Subcutaneous abdominal adipose tissue (tissue), 5 donors: ENCODE measurements around the gene NOC4L.
"Not testable (repeated sequence)": the region's sequence is repeated elsewhere in the genome, so short reads cannot be mapped to it uniquely, and the experiment has no call there.

Experiments
- H3K27ac ChIP-seq: one replicate; pipeline ENCODE4 v1.7.0; 2013; ENCODE audit warnings: low read depth, mild to moderate bottlenecking, inconsistent platforms, low read length, moderate library complexity
- H3K27me3 ChIP-seq, 5 donors: one replicate each; pipeline ENCODE4 v1.7.0; 2013; ENCODE audit warnings: low read length in 5 of 5, inconsistent platforms in 1 of 5; ENCODE audit not compliant: control insufficient read depth in 5 of 5, insufficient read depth in 4 of 5
- H3K36me3 ChIP-seq, 5 donors: one replicate each; pipeline ENCODE4 v1.7.0; 2013; ENCODE audit warnings: low read length in 5 of 5; ENCODE audit not compliant: control insufficient read depth in 5 of 5, insufficient read depth in 5 of 5
- H3K4me1 ChIP-seq, 5 donors: one replicate each; pipeline ENCODE4 v1.7.0; 2013; ENCODE audit warnings: low read length in 5 of 5, mild to moderate bottlenecking in 3 of 5, moderate library complexity in 1 of 5; ENCODE audit not compliant: control insufficient read depth in 5 of 5, insufficient read depth in 5 of 5
- H3K4me3 ChIP-seq, 5 donors: one replicate each; pipeline ENCODE4 v1.7.0; 2013; ENCODE audit warnings: low read length in 5 of 5, low read depth in 1 of 5
- H3K9ac ChIP-seq, 5 donors: one replicate each; pipeline ENCODE4 v1.7.0; 2013; ENCODE audit warnings: low read length in 5 of 5, mild to moderate bottlenecking in 4 of 5, moderate library complexity in 3 of 5
- H3K9me3 ChIP-seq, 5 donors: one replicate each; pipeline ENCODE4 v1.7.0; 2013; ENCODE audit warnings: low read length in 5 of 5; ENCODE audit not compliant: control insufficient read depth in 5 of 5
- donor health status: healthy.
- donor health status: healthy.
- donor health status: healthy.
- donor health status: healthy.
- donor health status: healthy.

The NOC4L gene

DNA sequence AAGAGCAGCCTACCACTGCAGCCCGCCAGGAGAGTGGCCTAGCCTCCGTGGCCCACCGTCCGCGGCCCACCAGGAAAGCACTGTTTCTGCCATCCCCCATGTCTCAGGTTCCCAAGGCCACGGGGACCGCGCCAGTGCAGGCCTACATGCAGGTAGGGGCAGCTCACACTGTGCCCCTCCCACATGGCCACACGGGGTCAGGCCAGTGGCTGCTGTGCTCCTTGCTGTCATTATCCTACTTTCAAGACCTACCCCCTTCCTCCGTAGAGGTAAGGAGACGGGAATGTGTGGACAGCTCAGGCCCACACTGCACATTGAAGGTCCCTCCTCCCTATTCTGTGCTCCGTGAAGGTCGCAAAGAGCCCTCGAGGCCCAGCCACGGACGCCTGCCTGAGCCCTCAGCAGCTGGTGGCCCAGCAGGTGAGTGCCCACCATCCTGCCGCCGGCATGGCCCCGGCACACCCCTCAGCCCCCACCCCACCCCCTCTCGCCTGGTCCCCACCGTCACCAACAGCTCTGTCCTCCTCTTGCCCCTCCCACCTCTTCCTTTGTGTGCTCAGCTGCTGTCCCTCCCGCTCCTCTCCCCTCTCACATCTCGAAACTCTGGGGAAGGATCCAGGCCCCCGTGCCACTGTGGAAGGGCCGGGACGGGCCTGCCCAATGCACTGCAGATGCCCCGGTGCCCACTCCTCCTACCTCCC is 10.2 kb upstream of the NOC4L start:
- H3K27me3 ChIP-seq, result no peaks in the 10 kb centered on the region
- H3K4me1 ChIP-seq, result no peaks in the 10 kb centered on the region
- H3K27ac ChIP-seq, result no peak overlapping the region
- H3K36me3 ChIP-seq, result peaks cover 0 to 14% (median 7%) of the 10 kb centered on the region in 5 donors
- H3K9ac ChIP-seq, result no peak overlapping the region
- no peak overlapping the region for H3K4me3 ChIP-seq
- H3K9me3 ChIP-seq, result no peaks in the 10 kb centered on the region

GRCh38 chr12:132134653-132135183 is 9.5 kb upstream of the NOC4L start:
- not testable (repeated sequence) for H3K9me3 ChIP-seq, H3K4me3 ChIP-seq

GRCh38 chr12:132136226-132136625 is 8.0 kb upstream of the NOC4L start:
- H3K9me3 ChIP-seq, H3K27me3 ChIP-seq, H3K27ac ChIP-seq, H3K4me3 ChIP-seq, H3K9ac ChIP-seq, H3K4me1 ChIP-seq: not testable (repeated sequence)
- H3K36me3 ChIP-seq, result peaks cover 0 to 29% (median 26%) of the 10 kb centered on the region in 5 donors

More at GRCh38 chr12:132134653-132135183, 9.5 kb upstream of the NOC4L start:
- not testable (repeated sequence) for H3K27ac ChIP-seq, H3K4me1 ChIP-seq, H3K9ac ChIP-seq, H3K27me3 ChIP-seq
- peaks cover 0 to 16% (median 13%) of the 10 kb centered on the region in 5 donors for H3K36me3 ChIP-seq

DNA sequence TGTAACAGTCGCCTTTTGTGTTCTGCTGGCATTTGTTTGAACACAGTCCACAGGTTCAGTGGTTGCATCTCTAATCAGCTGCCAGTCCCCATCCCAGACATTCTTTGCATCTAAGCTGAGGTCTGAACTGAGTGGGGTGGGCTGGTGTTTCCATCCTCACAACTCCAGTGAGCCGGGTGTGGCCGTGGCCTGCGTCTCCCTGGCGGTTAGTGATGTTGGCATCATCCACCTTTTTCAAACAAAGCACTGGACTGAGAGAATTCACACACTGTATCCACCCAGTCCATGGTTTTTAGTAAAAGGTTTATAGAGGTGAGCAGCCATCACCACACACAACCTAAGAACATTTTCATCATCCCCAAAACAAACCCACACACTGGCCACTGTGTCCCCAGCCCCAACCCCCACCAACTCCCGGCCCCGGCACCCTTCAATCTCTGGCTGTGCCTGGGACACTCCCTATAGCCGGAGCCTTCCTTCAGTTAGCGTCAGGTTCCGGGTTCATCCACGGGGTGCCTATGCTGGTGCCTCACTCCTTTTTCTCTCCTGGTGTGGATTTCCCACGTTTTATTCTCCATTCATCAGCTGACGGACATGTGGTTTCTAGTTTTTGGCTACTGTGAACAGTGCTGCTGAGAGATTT is 6.7 kb upstream of the NOC4L start:
- Histone ChIP-seq H3K36me3 (peaks cover 0 to 41% (median 39%) of the 10 kb centered on the region in 5 donors), H3K27me3 (no peaks in the 10 kb centered on the region), H3K9ac (no peak overlapping the region), H3K4me3 (no peak overlapping the region), H3K9me3 (no peaks in the 10 kb centered on the region), H3K4me1 (peaks cover 2 to 6% (median 3%) of the 10 kb centered on the region in 5 donors), H3K27ac (no peak overlapping the region)

GRCh38 chr12:132138941-132139871 is 5.1 kb upstream of the NOC4L start:
- Histone ChIP-seq H3K9me3 (no peaks in the 10 kb centered on the region), H3K9ac (no peak overlapping the region), H3K4me1 (peaks cover 8 to 17% (median 13%) of the 10 kb centered on the region in 5 donors), H3K27me3 (no peaks in the 10 kb centered on the region), H3K27ac (no peak overlapping the region), H3K36me3 (peaks cover 0 to 41% (median 39%) of the 10 kb centered on the region in 5 donors), H3K4me3 (no peak overlapping the region)

- Histone ChIP-seq H3K27ac (no peak overlapping the region), H3K4me3 (no peak overlapping the region), H3K36me3 (peaks cover 0 to 41% (median 39%) of the 10 kb centered on the region in 5 donors), H3K9ac (no peak overlapping the region), H3K27me3 (no peaks in the 10 kb centered on the region), H3K4me1 (peaks cover 9 to 22% (median 19%) of the 10 kb centered on the region in 5 donors), H3K9me3 (no peaks in the 10 kb centered on the region)
Observed at GRCh38 chr12:132139912-132140311, 4.3 kb upstream of the NOC4L start.

- Histone ChIP-seq H3K27ac (no peak overlapping the region), H3K4me3 (no peak overlapping the region), H3K9me3 (no peaks in the 10 kb centered on the region), H3K9ac (no peak overlapping the region), H3K27me3 (no peaks in the 10 kb centered on the region), H3K4me1 (peaks cover 10 to 28% (median 25%) of the 10 kb centered on the region in 5 donors), H3K36me3 (peaks cover 0 to 41% (median 40%) of the 10 kb centered on the region in 5 donors)
Observed at GRCh38 chr12:132140501-132140900, 3.8 kb upstream of the NOC4L start.

DNA sequence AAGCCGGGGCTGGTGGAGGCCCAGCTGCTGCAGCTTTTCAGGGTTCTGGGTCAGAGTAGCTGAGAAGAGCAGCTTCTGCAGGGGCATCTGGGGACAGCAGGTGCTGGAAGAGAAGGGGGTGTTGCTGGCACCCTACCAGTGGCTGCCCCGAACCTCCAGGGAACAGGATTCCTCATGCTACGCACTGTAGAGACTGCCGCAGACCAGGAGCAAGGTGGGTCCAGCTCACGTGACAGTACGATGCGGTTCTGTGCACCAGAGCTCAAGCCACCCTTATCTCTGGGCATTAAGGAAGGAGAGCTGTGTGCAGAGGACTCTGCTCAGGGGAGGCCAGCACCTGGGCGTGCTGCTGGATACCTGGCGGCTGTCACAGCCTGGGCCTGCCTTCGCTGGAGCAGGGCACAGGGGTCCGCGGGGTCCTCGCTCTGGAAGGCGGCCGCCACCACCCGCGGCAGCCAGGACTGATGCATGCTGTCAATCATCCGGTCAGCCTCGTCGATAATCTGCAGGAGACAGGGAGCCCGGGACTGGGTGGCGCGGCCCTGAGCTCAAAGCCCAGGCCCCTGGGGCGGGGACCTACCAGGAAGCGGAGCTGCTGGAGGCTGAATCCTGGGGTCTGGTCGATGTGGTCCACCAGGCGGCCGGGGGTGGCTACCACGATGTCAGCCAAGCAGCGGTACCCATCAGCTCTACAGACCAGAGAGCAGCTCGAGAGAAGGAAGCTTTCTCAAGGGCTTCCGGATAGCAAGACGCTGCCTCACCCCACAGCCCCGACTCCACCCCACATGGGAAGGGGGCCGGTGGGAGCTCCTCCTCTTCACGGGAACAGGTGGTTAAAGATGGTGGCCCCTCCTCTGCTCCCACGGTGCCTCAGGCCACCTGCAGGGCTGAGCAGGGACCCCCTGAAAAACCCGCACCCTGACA is 3.1 kb upstream of the NOC4L start:
- H3K4me3 ChIP-seq, result no peak overlapping the region
- H3K27ac ChIP-seq, result no peak overlapping the region
- no peaks in the 10 kb centered on the region for H3K9me3 ChIP-seq
- peaks cover 10 to 30% (median 25%) of the 10 kb centered on the region in 5 donors for H3K4me1 ChIP-seq
- no peaks in the 10 kb centered on the region for H3K27me3 ChIP-seq
- H3K36me3 ChIP-seq, result peaks cover 0 to 44% (median 40%) of the 10 kb centered on the region in 5 donors
- H3K9ac ChIP-seq, result no peak overlapping the region
